ENCODE measurements around the gene VAMP2.
A peak's percentile ranks its signal among the peaks of the same experiment; 100 is the strongest.

The VAMP2 gene, protein sequence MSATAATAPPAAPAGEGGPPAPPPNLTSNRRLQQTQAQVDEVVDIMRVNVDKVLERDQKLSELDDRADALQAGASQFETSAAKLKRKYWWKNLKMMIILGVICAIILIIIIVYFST

DNA sequence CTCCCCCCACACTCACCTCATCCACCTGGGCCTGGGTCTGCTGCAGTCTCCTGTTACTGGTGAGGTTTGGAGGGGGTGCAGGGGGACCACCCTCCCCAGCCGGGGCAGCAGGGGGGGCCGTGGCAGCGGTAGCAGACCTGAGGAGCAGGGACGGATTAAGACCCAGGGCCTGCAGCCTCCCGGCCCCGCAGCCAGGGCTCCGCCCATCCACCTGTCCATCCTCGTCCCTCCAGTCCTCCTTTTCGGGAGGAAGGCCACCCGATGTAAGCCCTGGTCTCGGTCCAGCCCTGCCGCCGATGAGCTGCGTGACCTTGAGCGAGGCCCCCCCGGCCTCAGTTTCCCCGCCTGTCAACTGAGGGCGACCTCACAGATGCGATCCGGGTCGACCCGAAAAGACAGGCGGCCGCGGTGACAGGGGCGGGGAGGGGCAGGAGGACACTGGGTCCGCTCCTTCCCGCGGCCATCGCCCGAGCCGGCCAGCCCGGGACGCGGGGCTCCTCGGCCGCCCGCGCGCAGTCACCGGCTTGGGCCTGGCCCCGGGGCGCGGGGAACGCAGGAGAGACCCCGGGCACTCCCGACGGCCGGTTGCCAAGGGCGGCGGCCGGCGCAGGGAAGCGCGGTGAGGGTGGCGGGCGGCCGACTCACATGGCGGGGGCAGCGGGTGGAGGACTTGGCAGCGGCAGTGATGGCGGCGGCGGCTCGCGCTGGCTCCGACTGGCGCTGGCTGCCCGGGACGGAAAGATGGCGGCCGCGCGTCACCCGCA is at the start of gene VAMP2:
Gene VAMP2 (minus strand): TSS at position 716 of the 764 bp plus-strand sequence. CDS start 69 bp downstream, at position 647.
- peak; percentile 63 for DNase-seq

DNA sequence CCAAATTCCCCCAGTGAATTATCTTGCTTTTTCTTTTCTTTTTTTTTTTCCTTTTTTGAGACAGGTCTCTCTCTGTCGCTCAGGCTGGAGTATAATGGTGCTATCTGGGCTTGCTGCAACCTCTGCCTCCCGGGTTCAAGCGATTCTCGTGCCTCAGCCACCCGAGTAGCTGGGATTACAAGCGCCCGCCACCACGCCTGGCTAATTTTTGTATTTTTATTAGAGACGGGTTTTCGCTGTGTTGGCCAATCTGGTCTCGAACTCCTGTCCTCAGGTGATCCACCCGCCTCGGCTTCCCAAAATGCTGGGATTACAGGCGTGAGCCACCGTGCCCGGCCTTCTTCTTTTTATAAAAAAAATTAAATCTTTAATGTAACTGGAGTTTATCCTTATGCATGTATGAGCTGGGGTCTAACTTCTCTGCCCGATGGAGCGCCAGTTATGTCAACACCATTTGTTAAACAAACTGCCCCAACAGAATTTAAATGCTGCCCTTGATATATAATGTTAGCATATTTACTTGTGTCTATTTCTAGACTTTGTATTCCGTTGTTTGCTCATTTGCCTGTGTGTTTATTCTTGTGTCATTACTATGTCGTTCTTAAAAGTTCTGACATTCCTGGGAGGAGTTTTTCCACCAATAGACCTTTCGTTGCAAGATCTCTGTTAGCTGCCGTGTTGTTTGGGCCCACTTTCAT is 48.2 kb upstream of the VAMP2 start:
- DNase-seq: no peak

DNA sequence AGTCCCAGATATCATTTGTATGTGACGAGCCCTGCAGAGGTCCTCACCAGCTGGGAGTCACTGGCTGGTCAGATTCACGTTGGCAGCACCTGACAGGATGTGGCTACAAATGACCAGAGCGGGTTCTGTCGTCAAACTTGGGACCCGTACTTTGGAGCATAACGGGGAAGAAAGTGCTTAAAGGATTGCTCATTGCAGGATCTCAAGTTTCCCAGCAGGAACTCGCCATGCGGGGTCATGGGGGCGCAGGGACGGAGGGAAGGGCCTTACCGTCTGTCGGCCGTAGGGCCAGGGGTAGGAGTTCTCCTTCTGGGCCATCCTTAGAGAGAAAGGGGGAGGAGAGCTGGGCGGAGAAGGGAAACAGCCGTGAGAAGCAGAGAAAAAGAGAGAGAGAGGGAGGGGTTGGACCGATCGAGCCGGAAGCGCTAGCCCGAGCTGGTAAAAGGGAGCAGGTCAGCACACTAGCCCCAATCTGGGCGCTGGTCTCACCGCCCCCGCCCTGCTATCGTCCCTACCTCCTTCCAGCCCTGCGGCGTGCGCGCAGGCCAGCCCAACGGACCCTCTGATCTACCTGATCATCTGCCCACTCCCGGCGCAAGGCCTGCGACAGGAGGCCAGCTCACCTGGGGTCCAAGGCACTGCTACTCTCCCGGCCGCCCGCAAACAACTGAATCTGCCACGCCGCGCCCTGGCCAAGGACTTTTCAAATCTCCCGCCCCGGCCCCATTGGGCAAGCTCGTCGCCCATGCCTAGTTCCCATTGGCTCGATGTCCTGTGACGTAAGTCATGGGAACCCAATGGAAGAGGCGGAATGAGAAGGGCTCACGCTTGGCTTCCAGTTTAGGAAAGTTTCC is 47.4 kb upstream of the VAMP2 start, which contains the start of gene AURKB:
Gene AURKB (minus strand): TSS at position 669 of the 854 bp plus-strand sequence. CDS start 351 bp downstream, at position 318.
- DNase-seq: peak; percentile 99

DNA sequence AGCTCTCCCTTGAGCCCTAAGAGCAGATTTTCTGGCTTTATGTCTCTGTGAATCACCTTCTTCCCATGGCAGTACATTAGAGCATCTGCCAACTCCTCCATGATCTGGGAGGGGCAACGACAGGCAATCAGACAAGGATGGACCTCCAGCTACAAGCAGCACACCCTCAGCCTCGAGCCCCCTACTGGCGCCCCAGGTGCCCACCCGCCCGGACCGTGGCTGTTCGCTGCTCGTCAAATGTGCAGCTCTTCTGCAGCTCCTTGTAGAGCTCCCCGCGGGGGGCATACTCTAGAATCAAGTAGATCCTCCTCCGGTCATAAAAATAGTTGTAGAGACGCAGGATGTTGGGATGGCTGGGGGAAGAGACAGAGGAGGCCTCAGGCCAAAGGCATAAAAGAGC is 43.8 kb upstream of the VAMP2 start:
- DNase-seq: no peak

DNA sequence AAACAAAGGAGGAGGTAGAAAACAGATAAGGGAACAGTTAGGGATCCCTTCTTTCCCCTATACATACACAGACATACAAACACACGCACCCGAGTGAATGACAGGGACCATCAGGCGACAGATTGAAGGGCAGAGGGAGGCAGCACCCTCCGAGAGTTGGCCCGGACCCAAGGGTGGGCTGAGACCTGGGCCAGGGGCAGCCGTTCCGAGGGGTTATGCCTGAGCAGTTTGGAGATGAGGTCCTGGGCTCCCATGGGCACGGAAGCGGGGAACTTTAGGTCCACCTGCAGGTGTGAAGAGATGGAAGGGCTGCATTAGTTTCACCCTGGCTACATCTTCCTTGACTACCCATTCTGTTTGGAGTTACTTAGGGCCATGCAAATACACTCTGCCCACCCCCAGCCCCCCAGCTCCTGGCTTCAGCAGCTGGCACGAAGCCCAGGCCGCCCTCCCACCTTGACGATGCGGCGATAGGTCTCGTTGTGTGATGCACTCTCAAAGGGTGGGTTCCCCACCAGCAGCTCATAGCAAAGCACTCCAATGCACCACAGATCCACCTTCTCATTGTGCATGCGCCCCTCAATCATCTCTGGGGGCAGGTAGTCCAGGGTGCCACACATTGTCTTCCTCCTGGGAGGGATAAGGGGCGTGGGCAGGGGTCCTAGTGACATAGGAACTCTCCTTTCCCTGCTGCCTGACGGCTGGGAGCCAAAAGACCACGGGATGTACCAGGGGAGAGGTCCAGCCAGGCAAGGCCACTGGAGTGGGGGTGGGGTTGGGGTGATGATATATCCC is 42.2 kb upstream of the VAMP2 start:
- no peak for DNase-seq

DNA sequence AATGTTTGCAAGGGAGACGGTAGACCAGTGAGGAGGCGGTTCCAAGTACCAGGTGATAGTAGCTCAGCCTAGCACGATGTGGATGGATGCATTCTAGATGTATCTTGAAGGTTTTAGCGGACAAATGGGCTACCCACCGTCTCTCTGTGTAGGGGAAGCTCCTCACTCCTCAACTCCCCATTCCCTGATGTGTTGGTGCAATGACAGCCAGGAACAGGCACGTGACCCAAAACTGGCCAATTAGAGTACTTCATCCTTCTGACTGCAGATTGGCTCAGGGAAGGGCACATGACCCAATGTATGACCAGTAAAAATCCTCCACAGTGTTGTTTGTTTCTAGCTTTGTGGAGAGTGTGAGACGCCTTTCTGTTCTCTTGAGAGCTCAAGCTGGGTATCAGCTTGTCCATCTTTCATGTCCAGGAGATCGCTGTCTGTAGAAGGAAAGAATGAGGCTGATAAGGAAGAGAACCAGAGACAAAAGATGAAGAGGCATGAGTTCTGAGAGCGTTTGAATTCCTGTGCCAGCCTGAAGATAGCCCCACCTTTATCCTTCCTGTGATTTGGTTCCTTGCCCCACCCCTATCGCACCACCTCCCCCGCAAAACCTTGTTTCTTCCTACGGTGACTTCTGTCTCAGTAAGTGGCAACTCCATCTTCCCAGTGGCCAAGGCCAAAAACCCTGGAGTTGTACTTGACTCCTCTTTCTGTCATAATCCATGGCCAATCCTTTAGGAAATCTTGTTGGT is 29.5 kb upstream of the VAMP2 start:
- peak; percentile 95 for DNase-seq

DNA sequence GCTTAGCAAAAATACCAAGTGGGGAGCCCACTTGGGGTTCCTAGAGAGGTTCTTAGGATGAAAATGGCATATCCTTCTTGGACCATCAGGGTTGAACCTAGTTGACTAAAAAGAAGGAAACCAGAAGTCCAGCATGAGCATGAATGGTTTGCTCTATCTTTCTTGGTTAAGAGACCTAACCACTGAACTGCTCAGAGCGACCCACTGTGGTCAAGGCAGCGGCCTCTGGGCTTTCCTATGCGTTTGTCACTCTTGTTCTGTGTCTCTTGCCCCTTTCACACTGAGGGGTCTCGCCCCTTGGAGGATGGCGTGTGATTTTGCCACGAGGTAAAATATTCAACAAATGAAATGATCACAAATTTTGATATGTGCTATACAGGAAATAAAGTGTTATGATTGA is 27.8 kb upstream of the VAMP2 start:
- no peak for DNase-seq

DNA sequence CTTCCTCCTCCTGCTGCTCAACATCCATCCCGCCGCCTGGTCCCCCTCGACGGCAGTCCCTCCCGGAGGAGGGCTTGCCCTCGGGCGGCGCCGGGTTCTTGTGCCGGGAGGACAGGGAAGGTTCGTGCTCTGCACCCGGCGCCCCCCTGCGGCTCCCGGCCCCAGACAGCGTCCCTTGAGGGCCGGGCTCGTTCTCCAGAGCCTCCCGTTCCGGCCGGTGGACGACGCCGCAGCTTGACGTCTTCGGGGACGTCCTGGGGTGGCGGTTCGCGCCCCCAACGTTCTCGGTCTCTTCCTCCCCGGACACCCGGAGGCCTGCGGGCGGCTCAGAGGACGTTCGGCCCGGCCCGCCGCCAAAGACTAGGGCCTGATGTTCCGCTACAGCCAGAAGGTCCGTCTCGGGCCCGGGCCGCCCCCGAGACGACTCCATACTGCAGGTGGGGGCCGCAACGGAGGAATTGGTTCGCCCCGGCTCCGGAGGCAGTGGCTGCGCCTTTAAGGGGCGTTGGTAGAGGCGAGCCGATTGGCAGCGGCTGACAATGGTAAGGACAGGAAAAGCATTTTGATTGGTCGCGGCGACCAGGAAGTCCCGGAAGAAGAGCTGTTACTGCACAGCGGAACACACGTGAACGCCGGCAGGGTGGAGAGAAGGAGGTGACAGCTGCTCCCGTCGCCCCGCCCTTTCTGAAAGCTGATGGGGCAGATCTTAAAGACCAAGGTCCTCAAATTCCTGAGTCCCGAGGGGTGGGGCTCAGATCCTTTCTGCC is 27.1 kb upstream of the VAMP2 start, which contains the start of gene BORCS6:
Gene BORCS6 (minus strand): TSS at position 470 of the 767 bp plus-strand sequence. CDS start 40 bp downstream, at position 430.
- DNase-seq: peak; percentile 99

DNA sequence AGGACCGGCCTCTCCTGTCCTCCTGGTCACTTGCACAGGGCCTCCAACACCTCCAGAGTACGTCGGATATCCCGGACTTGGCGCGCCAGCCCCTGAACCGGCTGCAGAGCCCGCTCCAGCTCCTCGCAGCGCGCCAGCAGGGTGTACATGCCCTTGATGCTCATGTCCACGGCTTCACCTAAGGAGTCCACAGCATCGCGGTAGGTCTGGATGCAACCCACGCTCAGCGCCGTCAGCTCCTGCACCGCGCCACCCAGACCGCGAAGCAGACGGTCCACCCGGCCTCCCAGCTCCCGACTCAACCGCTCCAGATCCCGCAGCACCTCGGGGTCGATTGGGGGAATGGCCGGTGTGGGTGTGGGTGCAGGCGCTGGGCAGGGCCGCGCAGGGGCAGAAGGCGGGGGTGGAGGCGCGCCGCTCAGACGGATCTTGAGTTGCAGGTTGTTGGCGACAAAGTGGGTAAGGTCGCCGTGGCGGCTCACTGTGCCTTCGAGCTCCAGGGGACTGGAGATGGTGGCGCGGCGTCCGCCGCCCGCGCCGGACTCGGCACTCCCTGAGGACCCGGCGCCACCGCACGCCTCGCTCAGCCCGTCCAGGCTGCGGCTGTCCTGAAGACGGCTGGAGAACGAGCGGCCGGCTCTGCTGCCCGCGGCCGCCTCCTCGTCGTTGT is 26.4 kb upstream of the VAMP2 start:
- DNase-seq: no peak

DNA sequence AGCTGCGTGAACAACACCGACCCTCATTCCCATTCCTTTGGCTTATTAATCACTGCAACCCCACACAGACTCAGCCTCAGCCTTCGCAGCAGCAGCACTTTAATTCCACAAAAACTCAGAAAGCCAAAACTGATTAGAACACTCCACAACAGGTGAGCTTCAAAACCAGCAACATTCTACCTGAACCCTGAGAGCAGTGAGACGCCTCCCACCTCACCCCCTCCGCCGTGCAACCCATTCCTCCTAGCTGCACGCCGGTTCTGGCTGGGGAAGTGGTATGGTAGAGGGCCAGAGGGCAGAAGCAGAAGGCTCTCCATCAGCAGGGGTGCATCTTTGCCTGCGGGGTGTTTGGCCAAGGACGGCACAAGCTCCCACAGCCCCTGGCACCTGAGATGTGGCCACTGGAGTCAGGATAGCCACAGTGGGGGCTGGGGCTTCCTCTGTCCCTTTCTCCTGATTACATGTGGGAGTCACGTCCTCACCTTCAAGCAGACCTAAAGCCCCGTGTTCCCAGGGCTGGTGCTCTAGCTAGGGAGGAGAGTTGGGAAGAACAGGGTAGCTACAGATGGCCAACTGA is 25.6 kb upstream of the VAMP2 start:
- no peak for DNase-seq

DNA sequence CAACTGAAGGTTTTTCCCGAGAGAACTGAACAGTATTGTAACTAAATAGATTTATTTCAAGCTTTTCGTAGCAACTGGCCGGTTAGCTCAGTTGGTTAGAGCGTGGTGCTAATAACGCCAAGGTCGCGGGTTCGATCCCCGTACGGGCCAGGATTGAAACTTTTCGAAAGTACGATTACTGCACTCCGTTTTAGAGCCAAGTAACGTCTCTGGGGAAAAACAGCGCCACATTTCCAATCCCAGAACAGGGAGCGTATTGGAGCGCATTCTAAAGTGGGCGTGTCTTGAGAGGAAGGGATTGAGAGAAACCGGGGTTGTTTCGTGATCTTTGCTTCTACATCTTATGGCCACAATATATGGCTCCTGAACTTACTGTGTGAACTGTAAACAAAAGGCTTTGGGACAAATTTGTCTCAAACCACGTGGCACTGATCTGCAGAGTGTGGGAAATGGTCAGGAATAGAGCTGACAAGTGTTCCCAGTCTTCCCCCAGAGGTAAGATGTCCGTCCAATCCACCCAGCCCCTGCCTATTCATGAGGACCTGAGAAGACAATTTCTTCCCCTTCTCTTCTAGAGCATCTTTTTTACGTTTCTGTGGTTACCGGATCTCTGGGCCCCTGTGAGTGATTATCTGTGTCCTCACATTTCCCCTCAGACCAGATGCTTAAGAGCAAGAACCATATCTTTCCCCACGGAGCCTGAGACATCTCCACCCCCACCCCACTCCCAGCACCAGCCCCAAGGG is 24.9 kb upstream of the VAMP2 start:
- peak; percentile 100 for DNase-seq

DNA sequence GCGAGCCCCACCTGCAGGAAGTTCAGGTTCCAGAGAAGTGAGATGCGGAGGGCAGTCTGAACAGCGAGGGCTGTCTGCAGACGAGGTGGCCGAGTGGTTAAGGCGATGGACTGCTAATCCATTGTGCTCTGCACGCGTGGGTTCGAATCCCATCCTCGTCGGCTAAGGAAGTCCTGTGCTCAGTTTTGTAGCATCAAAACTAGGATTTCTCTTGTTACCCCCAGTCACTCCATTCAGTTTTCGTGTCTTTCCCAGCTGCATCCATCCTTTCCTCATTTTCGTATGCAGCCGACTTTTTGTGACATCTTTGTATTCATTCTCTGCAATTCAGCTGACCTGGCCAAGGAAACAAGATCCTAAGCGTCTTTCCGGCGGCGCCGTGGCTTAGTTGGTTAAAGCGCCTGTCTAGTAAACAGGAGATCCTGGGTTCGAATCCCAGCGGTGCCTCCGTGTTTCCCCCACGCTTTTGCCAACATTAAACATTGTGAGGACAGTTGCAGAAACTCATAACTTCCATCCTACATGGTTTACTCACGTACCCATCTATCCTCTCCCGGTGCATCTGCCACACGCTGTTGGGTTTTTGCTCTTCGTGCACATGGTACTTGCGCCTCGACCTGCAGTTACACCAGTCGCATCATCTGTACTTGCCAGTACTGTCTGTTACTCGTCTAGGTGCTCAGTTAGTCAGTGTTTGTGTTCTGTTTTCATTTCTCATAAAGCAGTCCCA is 24.2 kb upstream of the VAMP2 start:
- DNase-seq: peak; percentile 96

DNA sequence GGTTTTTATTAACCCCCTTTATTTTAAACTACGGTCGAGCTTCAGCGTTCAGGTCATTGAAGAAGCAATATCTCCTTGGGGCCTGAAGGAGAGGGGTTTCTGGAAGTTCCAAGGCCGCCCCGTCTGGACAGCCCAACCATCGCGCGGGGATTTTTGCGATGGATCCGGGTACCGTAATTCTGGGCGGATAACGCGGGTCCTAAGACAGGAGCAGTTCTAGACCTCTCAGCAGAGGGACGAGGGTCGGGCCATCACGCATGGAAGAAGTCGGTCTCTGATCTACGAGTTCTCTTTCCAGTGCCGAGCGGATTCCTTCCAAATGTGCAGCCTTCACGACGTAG is 23.7 kb upstream of the VAMP2 start:
- DNase-seq: no peak

DNA sequence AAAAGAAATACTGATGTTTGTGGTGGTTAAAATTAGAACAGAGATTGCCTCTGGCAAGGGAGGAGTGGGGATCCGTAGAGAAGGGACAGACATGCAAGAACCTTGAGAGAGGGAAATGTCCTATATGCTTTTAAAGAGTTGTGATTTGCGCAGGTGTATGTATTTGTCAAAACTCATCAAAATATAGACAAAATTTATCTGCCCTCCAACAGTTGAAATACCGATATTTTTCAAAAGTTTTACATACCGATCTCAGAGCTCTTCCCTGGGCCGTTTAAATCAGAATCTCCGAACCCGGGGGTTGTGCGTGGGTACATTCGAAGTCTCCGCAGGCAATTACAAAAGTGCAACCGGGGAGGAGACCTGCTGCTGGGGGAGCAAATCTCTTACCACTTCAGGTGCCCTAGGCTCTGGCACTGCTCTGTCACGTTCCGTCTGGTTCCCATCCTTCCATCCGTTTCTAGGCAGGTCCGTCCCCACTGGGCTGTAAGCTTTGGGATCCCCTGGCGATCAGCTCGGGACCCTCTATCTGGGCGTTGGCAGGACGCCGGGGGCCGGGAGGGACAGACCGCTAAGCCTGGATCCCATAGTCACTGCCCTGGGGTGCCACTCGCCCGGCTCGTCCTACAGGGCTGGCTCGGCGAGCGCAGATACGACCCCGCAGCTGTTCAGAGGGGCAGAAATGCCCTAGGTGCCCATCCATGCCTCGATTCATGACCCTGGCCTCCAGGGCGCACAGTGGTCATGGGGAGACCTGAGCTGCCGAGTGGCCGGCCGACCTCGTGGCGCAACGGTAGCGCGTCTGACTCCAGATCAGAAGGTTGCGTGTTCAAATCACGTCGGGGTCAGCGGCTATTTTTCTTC is 23.1 kb upstream of the VAMP2 start:
- peak; percentile 83 for DNase-seq

DNA sequence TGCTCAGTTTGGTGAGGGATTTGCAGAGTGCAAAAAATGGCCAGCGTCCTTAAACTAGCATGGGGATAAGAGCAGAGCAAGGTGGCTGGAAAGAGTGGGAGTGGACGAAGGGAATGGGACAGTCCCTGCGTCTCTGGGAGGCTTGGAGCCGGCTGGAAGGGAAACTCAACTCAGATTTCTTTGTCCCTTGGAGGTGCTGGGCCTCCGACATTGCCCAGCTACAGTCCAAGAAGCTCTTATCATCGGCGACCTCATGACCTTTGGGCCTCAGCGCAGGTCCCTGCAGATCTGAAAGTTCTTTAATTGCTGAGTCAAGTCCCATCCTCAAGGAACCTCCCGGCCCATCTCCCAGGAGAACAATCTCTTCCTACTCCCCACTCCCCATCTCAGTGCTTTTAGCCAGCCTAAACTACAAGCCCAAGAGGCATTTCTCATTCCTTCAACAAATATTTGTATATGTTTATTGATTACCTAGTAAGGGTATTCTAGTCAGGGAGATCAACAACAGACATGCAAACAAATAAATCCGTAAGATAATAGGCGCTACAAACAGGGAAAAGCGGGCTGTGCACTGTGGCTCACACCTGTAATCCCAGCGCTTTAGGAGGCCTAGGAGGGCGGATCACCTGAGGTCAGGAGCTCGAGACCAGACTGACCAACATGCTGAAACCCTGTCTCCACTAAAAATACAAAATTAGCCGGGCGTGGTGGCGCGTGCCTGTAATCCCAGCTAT is 14.4 kb upstream of the VAMP2 start:
- no peak for DNase-seq

DNA sequence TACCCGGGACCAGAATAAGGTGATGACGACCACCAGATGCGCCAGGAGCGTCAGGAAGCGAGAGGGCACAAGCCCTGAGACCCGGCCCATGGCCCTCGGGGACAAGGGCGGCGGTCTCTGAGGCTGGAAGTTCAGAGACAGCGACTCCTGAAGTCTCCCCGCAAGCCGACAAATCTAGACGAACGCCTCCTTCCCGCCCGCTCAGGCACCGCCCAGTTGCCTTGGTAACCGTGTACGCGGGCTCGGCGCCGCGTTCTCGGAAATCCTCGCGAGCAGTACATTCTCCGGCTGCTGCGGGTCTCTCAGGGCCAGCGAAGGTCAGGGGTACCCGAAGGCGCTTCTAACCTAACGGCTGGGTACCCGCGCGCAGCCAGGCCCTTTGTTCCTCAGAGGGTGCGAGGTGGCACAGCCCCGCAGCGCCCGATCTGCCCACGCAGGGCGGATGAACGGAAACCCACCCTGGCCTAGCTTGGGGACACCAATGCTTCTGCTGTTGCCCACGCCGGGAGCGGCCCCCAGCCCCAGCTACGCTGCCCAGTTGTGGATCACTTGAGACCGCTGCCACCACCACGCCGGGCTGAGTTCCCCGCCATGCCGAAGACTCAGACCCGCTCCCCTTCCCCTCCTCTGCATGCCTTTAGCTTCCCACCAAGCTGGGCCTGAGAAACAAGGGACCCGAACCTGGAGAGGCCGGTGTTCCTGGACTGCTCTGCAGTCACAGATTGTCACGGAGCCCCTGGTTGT is 13.6 kb upstream of the VAMP2 start, which contains the start of gene TMEM107:
Gene TMEM107 (minus strand): TSS at position 184 of the 744 bp plus-strand sequence. CDS start 94 bp downstream, at position 90.
- peak; percentile 89 for DNase-seq

All from hematopoietic multipotent progenitor cell treated with erythropoietin and hydrocortisone succinate and interleukin-3 and kit ligand, for 8 days (in vitro differentiated cells).